GM18499 (cell line): ENCODE measurements around the gene CDC123.

ENCODE experiments used
- ATAC-seq: cut with Tn5 transposase; IDR thresholded peaks from one replicate; pipeline ENCODE4 v1.9.1; 2021; ENCODE audit warnings: moderate number of reproducible peaks; ENCODE audit not compliant: insufficient read depth, unreplicated experiment

The CDC123 gene

GRCh38 chr10:12188656-12189055 lies 7.3 kb upstream of the CDC123 start:
- ATAC-seq: no peak

GRCh38 chr10:12189426-12189825 lies 6.6 kb upstream of the CDC123 start:
- no peak for ATAC-seq

GRCh38 chr10:12191715-12192114 lies 4.3 kb upstream of the CDC123 start:
- no peak for ATAC-seq

GRCh38 chr10:12193193-12193592 lies 2.8 kb upstream of the CDC123 start:
- no peak for ATAC-seq

- ATAC-seq: no peak
Observed at GRCh38 chr10:12194752-12195271, 1.2 kb upstream of the CDC123 start.

GRCh38 chr10:12195281-12195602 lies 746 bp upstream of the CDC123 start:
- ATAC-seq: peak; percentile 4

GRCh38 chr10:12196531-12197211 lies 683 bp downstream of the CDC123 start:
- peak; percentile 8 for ATAC-seq

GRCh38 chr10:12198156-12198555 lies 2.2 kb downstream of the CDC123 start:
- no peak for ATAC-seq

- ATAC-seq: no peak
Observed at GRCh38 chr10:12200850-12201249, 4.9 kb downstream of the CDC123 start.

GRCh38 chr10:12201543-12201942 lies 5.6 kb downstream of the CDC123 start:
- no peak for ATAC-seq

GRCh38 chr10:12202226-12202625 lies 6.2 kb downstream of the CDC123 start:
- no peak for ATAC-seq

- ATAC-seq: no peak
Observed at GRCh38 chr10:12205082-12205481, 9.1 kb downstream of the CDC123 start.

GRCh38 chr10:12207114-12207513 lies 11.1 kb downstream of the CDC123 start:
- no peak for ATAC-seq

- ATAC-seq: no peak
Observed at GRCh38 chr10:12208460-12208859, 12.5 kb downstream of the CDC123 start.

- no peak for ATAC-seq
Observed at GRCh38 chr10:12212454-12212853, 16.5 kb downstream of the CDC123 start.

GRCh38 chr10:12213621-12214020 lies 17.6 kb downstream of the CDC123 start:
- ATAC-seq: no peak

GRCh38 chr10:12214093-12214492 lies 18.1 kb downstream of the CDC123 start:
- ATAC-seq: no peak

- no peak for ATAC-seq
Observed at GRCh38 chr10:12214763-12215218, 18.8 kb downstream of the CDC123 start.

- ATAC-seq: no peak
Observed at GRCh38 chr10:12218991-12219390, 23.0 kb downstream of the CDC123 start.

- no peak for ATAC-seq
Observed at GRCh38 chr10:12221323-12222298, 25.6 kb downstream of the CDC123 start.

GRCh38 chr10:12225444-12225843 lies 29.5 kb downstream of the CDC123 start:
- ATAC-seq: no peak
